ENCODE measurements around the gene BACE1-AS. TPM values are rescaled to one million over a fixed set of nuclear protein-coding genes. Genes with fewer than 3 reads are reported as not detected.
"Not testable (repeated sequence)": the region's sequence is repeated elsewhere in the genome, so short reads cannot be mapped to it uniquely, and the experiment has no call there.

Gene BACE1-AS
- total RNA-seq, 4 donors from 2014 or later: 4.3 to 9.4 (median 6.6) TPM

GRCh38 chr11:117256573-117256972 is 34.6 kb upstream of the BACE1-AS start:
- Histone ChIP-seq H3K27ac (no peak overlapping the region), H3K9me3 (no peaks in the 10 kb centered on the region), H3K36me3 (peaks cover 0 to 79% (median 0%) of the 10 kb centered on the region in 3 donors), H3K27me3 (no peaks in the 10 kb centered on the region), H3K4me1 (no peaks in the 10 kb centered on the region), H3K4me3 (no peak overlapping the region)
- no peak for TF ChIP-seq EP300 (IDR thresholded peaks at IDR 0.05)
- no peak for TF ChIP-seq POLR2A (IDR thresholded peaks at IDR 0.05)
- TF ChIP-seq, protein P1, sequence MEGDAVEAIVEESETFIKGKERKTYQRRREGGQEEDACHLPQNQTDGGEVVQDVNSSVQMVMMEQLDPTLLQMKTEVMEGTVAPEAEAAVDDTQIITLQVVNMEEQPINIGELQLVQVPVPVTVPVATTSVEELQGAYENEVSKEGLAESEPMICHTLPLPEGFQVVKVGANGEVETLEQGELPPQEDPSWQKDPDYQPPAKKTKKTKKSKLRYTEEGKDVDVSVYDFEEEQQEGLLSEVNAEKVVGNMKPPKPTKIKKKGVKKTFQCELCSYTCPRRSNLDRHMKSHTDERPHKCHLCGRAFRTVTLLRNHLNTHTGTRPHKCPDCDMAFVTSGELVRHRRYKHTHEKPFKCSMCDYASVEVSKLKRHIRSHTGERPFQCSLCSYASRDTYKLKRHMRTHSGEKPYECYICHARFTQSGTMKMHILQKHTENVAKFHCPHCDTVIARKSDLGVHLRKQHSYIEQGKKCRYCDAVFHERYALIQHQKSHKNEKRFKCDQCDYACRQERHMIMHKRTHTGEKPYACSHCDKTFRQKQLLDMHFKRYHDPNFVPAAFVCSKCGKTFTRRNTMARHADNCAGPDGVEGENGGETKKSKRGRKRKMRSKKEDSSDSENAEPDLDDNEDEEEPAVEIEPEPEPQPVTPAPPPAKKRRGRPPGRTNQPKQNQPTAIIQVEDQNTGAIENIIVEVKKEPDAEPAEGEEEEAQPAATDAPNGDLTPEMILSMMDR (IDR thresholded peaks at IDR 0.05): no peak
- WGBS, 2 donors: 51 to 73% methylated on average over 2 of the region's 2 CpGs
- DNase-seq (ENCODE audit: low spot score in 2 of 2): no peak

GRCh38 chr11:117258576-117258975 is 32.6 kb upstream of the BACE1-AS start:
- TF ChIP-seq, protein P1 (IDR thresholded peaks at IDR 0.05): no peak
- TF ChIP-seq EP300 (IDR thresholded peaks at IDR 0.05) (no peak), POLR2A (IDR thresholded peaks at IDR 0.05) (no peak)
- Histone ChIP-seq H3K9me3 (no peaks in the 10 kb centered on the region), H3K27me3 (no peaks in the 10 kb centered on the region), H3K4me1 (no peaks in the 10 kb centered on the region), H3K36me3 (peaks cover 0 to 80% (median 0%) of the 10 kb centered on the region in 3 donors), H3K4me3 (no peak overlapping the region), H3K27ac (no peak overlapping the region)
- no peak for DNase-seq (ENCODE audit: low spot score in 2 of 2)
- WGBS, 2 donors: 57 to 75% methylated on average over 2 of the region's 2 CpGs

- Histone ChIP-seq H3K27ac (no peak overlapping the region), H3K27me3 (no peaks in the 10 kb centered on the region), H3K4me3 (no peak overlapping the region), H3K36me3 (peaks cover 0 to 80% (median 0%) of the 10 kb centered on the region in 3 donors), H3K9me3 (no peaks in the 10 kb centered on the region), H3K4me1 (no peaks in the 10 kb centered on the region)
- 48 to 59% methylated on average over 1 of the region's 1 CpG for WGBS, 2 donors
- no peak for DNase-seq (ENCODE audit: low spot score in 2 of 2)
- TF ChIP-seq POLR2A (IDR thresholded peaks at IDR 0.05) (no peak), EP300 (IDR thresholded peaks at IDR 0.05) (no peak)
- TF ChIP-seq, protein P1 (IDR thresholded peaks at IDR 0.05): no peak
Observed at GRCh38 chr11:117259417-117259816, 31.7 kb upstream of the BACE1-AS start.

DNA sequence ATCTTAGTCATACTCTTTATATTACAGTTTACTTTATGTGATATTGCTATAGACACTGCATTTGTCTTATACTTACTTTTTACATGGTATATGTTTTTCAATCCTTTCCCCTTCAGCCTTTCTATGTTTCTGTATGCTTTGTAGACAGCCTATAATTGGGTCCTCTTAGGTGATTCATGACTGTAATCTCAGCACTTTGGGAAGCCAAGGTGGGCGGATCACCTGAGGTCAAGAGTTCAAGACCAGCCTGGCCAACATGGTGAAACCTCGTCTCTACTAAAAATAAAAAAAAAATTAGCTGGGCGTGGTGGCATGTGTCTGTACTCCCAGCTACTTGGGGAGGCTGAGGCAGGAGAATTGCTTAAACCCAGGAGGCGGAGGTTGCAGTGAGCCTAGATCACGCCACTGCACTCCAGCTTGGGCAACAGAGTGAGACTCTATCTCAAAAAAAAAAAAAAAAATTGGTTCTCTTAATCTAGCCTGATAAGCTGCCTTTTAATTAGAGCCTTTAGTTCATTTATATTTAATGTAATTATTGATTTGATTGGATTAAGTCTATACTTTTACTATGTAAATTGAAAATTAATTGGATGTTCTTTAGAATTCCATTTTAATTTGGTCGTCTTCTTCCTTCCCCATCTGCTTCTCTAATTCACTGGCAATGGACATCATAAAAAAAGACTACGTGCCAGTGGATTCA is 26.4 kb upstream of the BACE1-AS start:
- not testable (repeated sequence) for DNase-seq (ENCODE audit: low spot score in 2 of 2); H3K27me3 ChIP-seq; H3K4me1 ChIP-seq; H3K27ac ChIP-seq; H3K4me3 ChIP-seq; H3K9me3 ChIP-seq
- 92 to 95% methylated on average over 7 of the region's 7 CpGs for whole genome bisulfite sequencing, 2 donors
- H3K36me3 ChIP-seq: peaks cover 0 to 76% (median 0%) of the 10 kb centered on the region in 3 donors

GRCh38 chr11:117265745-117266144 is 25.4 kb upstream of the BACE1-AS start:
- H3K4me3 ChIP-seq: no peak overlapping the region
- H3K27me3 ChIP-seq: no peaks in the 10 kb centered on the region
- no peaks in the 10 kb centered on the region for H3K9me3 ChIP-seq
- H3K27ac ChIP-seq: no peak overlapping the region
- no peak for TF ChIP-seq POLR2A (IDR thresholded peaks at IDR 0.05)
- TF ChIP-seq, protein P1 (IDR thresholded peaks at IDR 0.05): no peak
- no peak for TF ChIP-seq EP300 (IDR thresholded peaks at IDR 0.05)
- peaks cover 0 to 67% (median 0%) of the 10 kb centered on the region in 3 donors for H3K36me3 ChIP-seq
- 94 to 97% methylated on average over 2 of the region's 2 CpGs for WGBS, 2 donors
- no peaks in the 10 kb centered on the region for H3K4me1 ChIP-seq
- DNase-seq (ENCODE audit: low spot score in 2 of 2): no peak

Measured in tibial nerve (tissue), 4 donors.